Neural cell (in vitro differentiated cells): ENCODE measurements around the gene EIF4A3. TPM values are rescaled to one million over a fixed set of nuclear protein-coding genes. Genes with fewer than 3 reads are reported as not detected.

Experiments used
- H2AFZ ChIP-seq: fragments of 200-600, 300-800 bp; sonication (generic), shearing (Covaris generic); 2 replicates; pipeline ENCODE4 v1.6.0; 2014; ENCODE audit warnings: low read depth, mild to moderate bottlenecking, antibody characterized with exemption, low read length, moderate library complexity
- H3F3A ChIP-seq: fragments of 200-600 bp; shearing (Covaris generic); 2 replicates; pipeline ENCODE4 v1.6.1; 2016; ENCODE audit warnings: mild to moderate bottlenecking, moderate library complexity, mixed read lengths, antibody characterized with exemption, low read length; ENCODE audit not compliant: insufficient read depth, poor library complexity, severe bottlenecking
- H3K27ac ChIP-seq: fragments of 200-600, 300-800 bp; sonication (generic), shearing (Covaris generic); 2 replicates; pipeline ENCODE4 v1.5.1; 2014; ENCODE audit warnings: mild to moderate bottlenecking, low read length, moderate library complexity
- H3K27me3 ChIP-seq: fragments of 300-800, 200-600 bp; sonication (generic), shearing (Covaris generic); 2 replicates; pipeline ENCODE4 v1.6.0; 2014; ENCODE audit warnings: mild to moderate bottlenecking, low read depth, low read length, moderate library complexity; ENCODE audit not compliant: insufficient read depth
- H3K36me3 ChIP-seq: fragments of 300-800, 200-600 bp; sonication (generic), shearing (Covaris generic); 2 replicates; pipeline ENCODE4 v1.5.1; 2014; ENCODE audit warnings: mild to moderate bottlenecking, antibody characterized with exemption, low read length, moderate library complexity; ENCODE audit not compliant: insufficient read depth
- H3K4me2 ChIP-seq: fragments of 300-800, 200-600 bp; sonication (generic), shearing (Covaris generic); 2 replicates; pipeline ENCODE4 v1.6.0; 2014; ENCODE audit warnings: mild to moderate bottlenecking, low read length
- H3K4me3 ChIP-seq: fragments of 300-800, 200-600 bp; sonication (generic), shearing (Covaris generic); 2 replicates; pipeline ENCODE4 v1.5.1; 2014; ENCODE audit warnings: mild to moderate bottlenecking, low read length, moderate library complexity
- H3K79me2 ChIP-seq: fragments of 200-600 bp; shearing (Covaris generic); replicated peaks from 2 replicates; pipeline ENCODE4 v1.6.0; 2014; ENCODE audit warnings: mild to moderate bottlenecking, low read length, moderate library complexity; ENCODE audit not compliant: insufficient read depth
- H3K9ac ChIP-seq: fragments of 300-800, 200-600 bp; sonication (generic), shearing (Covaris generic); 2 replicates; pipeline ENCODE4 v1.6.1; 2016; ENCODE audit warnings: mild to moderate bottlenecking, low read length, mixed read lengths
- H3K9me2 ChIP-seq: fragments of 200-600 bp; shearing (Covaris generic); 2 replicates; pipeline ENCODE4 v1.6.1; 2016; ENCODE audit warnings: mild to moderate bottlenecking, low read length, mixed read lengths; ENCODE audit not compliant: insufficient read depth
- H3K9me3 ChIP-seq: fragments of 200-600, 300-800 bp; sonication (generic), shearing (Covaris generic); 2 replicates; pipeline ENCODE4 v1.6.1; 2016; ENCODE audit warnings: mild to moderate bottlenecking, mixed run types, low read length, moderate library complexity, mixed read lengths
- H4K20me1 ChIP-seq: fragments of 200-600 bp; shearing (Covaris generic); 2 replicates; pipeline ENCODE4 v1.6.1; 2016; ENCODE audit warnings: mild to moderate bottlenecking, mixed run types; ENCODE audit not compliant: insufficient read depth
- EP300 ChIP-seq: fragments of 450-650 bp; conservative IDR thresholded peaks from 2 replicates; pipeline ENCODE4 v1.6.1; 2014; ENCODE audit warnings: antibody characterized with exemption, mild to moderate bottlenecking, moderate library complexity; ENCODE audit not compliant: poor library complexity, severe bottlenecking
- EZH2 ChIP-seq: fragments of 200-600, 300-800 bp; shearing (Covaris generic), sonication (generic); IDR thresholded peaks from 2 replicates; pipeline ENCODE4 v1.6.1; 2014; ENCODE audit warnings: antibody characterized with exemption, low read length, borderline replicate concordance, mild to moderate bottlenecking; ENCODE audit not compliant: insufficient read depth, poor library complexity, severe bottlenecking
- MXI1 ChIP-seq: fragments of 450-650 bp; conservative IDR thresholded peaks from 2 replicates; pipeline ENCODE4 v1.6.1; 2014; ENCODE audit warnings: antibody characterized with exemption, mild to moderate bottlenecking; ENCODE audit not compliant: poor library complexity, severe bottlenecking
- POLR2AphosphoS5 ChIP-seq: IDR thresholded peaks from 2 replicates; pipeline ENCODE4 v1.6.1; 2012
- RAD21 ChIP-seq: fragments of 450-650 bp; conservative IDR thresholded peaks from 2 replicates; pipeline ENCODE4 v1.6.1; 2014; ENCODE audit warnings: antibody characterized with exemption, mild to moderate bottlenecking, moderate library complexity
- SMC3 ChIP-seq: fragments of 450-650 bp; conservative IDR thresholded peaks from 2 replicates; pipeline ENCODE4 v1.6.1; 2014; ENCODE audit warnings: antibody characterized with exemption, mild to moderate bottlenecking, moderate library complexity; ENCODE audit not compliant: poor library complexity
- TAF1 ChIP-seq: IDR thresholded peaks from 2 replicates; pipeline ENCODE4 v1.6.1; 2012; ENCODE audit warnings: low read depth
- polyA plus RNA-seq: library from polyadenylated mRNA; depleted of rRNA; stranded (reverse); fragments of >200 nt; gene quantifications from 2 replicates; pipeline ENCODE4 v1.2.3, GENCODE V29; 2014
- TF ChIP-seq, protein P1 (sequence below): IDR thresholded peaks from 2 replicates; pipeline ENCODE4 v1.6.1; 2012; ENCODE audit warnings: borderline replicate concordance
- TF ChIP-seq, protein P2 (sequence below): fragments of 450-650 bp; IDR thresholded peaks from 2 replicates; pipeline ENCODE4 v1.5.1; 2014; ENCODE audit warnings: antibody characterized with exemption, mild to moderate bottlenecking, moderate library complexity; ENCODE audit not compliant: poor library complexity, severe bottlenecking

EIF4A3 gene
- polyA plus RNA-seq, 1 donor from 2014 or later: 109 TPM

DNA sequence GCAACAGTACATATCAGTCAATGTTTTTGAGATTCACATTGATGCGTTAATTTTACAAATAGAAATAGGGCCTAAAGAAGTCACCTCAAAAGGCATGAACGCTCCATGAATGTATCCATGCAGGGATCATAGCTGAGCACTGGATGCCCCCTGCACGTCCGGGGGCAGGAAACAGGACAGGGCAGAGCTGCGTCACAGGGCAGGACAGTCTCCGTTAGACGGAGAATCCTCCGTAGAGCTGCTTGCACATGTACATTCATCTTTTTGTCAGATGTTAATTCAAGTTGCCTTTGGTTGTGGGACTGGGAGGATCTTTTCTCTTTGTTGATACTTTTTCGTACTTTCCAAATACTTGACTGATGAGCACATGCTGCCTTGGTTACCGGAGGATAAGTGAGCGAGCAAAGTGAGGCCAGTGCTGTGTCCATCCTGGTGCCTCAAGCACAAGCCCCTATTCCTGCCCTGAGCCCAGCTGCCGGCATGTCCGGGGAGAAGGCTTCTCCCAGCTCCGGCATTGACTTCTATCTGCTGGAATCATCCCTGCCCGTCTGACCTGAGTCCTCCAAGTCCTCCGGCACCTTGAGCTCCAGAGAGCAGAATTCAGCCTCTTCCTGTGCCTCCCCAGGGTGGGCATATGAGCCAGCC, 30.5 kb downstream of the EIF4A3 start:
- H3K27me3 ChIP-seq: no peaks in the 10 kb centered on the region
- H3K9me2 ChIP-seq: no peaks in the 10 kb centered on the region
- TF ChIP-seq EZH2 (no peak), RAD21 (no peak), SMC3 (no peak), MXI1 (no peak)
- no peaks in the 10 kb centered on the region for H3K9me3 ChIP-seq
- H3K79me2 ChIP-seq: no peaks in the 10 kb centered on the region
- H3K36me3 ChIP-seq: no peaks in the 10 kb centered on the region
- no peaks in the 10 kb centered on the region for H4K20me1 ChIP-seq
- H3K9ac ChIP-seq: no peak overlapping the region
- no peak overlapping the region for H3K27ac ChIP-seq
- H3K4me3 ChIP-seq: no peak overlapping the region
- no peak overlapping the region for H2AFZ ChIP-seq
- no peaks in the 10 kb centered on the region for H3F3A ChIP-seq
- H3K4me2 ChIP-seq: no peak overlapping the region

DNA sequence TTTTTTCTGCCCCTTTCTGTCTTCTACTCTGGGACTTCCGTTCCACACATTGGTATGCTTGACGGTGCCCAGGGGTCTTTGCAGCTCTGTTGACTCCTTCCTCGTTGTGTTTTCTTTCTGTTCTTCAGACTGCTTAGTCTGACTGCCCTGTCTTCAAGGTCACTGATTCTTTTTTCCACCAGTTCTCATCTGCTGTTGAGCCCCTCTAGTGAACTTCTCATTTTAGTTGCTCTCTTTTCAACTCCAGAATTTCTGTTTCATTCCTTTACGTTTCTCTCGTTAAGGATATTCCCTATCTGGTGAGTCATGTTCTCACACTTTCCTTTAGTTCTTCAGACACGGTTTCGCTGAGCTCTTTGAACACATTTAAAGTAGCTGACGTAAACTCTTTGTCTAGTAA, 31.8 kb downstream of the EIF4A3 start:
- Histone ChIP-seq H3F3A (no peaks in the 10 kb centered on the region), H3K9me2 (no peaks in the 10 kb centered on the region), H3K27ac (no peak overlapping the region), H2AFZ (no peak overlapping the region), H3K4me3 (no peak overlapping the region), H3K9me3 (no peaks in the 10 kb centered on the region), H3K9ac (no peak overlapping the region), H4K20me1 (no peaks in the 10 kb centered on the region), H3K36me3 (no peaks in the 10 kb centered on the region), H3K27me3 (no peaks in the 10 kb centered on the region), H3K79me2 (no peaks in the 10 kb centered on the region), H3K4me2 (no peak overlapping the region)
- no peak for TF ChIP-seq SMC3
- no peak for TF ChIP-seq POLR2AphosphoS5
- TF ChIP-seq, protein P1, sequence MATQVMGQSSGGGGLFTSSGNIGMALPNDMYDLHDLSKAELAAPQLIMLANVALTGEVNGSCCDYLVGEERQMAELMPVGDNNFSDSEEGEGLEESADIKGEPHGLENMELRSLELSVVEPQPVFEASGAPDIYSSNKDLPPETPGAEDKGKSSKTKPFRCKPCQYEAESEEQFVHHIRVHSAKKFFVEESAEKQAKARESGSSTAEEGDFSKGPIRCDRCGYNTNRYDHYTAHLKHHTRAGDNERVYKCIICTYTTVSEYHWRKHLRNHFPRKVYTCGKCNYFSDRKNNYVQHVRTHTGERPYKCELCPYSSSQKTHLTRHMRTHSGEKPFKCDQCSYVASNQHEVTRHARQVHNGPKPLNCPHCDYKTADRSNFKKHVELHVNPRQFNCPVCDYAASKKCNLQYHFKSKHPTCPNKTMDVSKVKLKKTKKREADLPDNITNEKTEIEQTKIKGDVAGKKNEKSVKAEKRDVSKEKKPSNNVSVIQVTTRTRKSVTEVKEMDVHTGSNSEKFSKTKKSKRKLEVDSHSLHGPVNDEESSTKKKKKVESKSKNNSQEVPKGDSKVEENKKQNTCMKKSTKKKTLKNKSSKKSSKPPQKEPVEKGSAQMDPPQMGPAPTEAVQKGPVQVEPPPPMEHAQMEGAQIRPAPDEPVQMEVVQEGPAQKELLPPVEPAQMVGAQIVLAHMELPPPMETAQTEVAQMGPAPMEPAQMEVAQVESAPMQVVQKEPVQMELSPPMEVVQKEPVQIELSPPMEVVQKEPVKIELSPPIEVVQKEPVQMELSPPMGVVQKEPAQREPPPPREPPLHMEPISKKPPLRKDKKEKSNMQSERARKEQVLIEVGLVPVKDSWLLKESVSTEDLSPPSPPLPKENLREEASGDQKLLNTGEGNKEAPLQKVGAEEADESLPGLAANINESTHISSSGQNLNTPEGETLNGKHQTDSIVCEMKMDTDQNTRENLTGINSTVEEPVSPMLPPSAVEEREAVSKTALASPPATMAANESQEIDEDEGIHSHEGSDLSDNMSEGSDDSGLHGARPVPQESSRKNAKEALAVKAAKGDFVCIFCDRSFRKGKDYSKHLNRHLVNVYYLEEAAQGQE: no peak
- no peak for TF ChIP-seq RAD21
- no peak for TF ChIP-seq EZH2
- TF ChIP-seq MXI1: no peak
- TF ChIP-seq TAF1: no peak
- TF ChIP-seq EP300: no peak
- TF ChIP-seq, protein P2, sequence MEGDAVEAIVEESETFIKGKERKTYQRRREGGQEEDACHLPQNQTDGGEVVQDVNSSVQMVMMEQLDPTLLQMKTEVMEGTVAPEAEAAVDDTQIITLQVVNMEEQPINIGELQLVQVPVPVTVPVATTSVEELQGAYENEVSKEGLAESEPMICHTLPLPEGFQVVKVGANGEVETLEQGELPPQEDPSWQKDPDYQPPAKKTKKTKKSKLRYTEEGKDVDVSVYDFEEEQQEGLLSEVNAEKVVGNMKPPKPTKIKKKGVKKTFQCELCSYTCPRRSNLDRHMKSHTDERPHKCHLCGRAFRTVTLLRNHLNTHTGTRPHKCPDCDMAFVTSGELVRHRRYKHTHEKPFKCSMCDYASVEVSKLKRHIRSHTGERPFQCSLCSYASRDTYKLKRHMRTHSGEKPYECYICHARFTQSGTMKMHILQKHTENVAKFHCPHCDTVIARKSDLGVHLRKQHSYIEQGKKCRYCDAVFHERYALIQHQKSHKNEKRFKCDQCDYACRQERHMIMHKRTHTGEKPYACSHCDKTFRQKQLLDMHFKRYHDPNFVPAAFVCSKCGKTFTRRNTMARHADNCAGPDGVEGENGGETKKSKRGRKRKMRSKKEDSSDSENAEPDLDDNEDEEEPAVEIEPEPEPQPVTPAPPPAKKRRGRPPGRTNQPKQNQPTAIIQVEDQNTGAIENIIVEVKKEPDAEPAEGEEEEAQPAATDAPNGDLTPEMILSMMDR: no peak
